ENCODE data around the gene P2RX3.
"Not testable (repeated sequence)": the region's sequence is repeated elsewhere in the genome, so short reads cannot be mapped to it uniquely, and the experiment has no call there.

The P2RX3 gene

GRCh38 chr11:57403003-57403801 is 65.0 kb downstream of the P2RX3 start:
- not testable (repeated sequence) for DNase-seq

GRCh38 chr11:57403802-57404147 is 65.6 kb downstream of the P2RX3 start:
- no peak for DNase-seq

- no peak for DNase-seq
Observed at GRCh38 chr11:57405271-57405860, 67.2 kb downstream of the P2RX3 start.

DNA sequence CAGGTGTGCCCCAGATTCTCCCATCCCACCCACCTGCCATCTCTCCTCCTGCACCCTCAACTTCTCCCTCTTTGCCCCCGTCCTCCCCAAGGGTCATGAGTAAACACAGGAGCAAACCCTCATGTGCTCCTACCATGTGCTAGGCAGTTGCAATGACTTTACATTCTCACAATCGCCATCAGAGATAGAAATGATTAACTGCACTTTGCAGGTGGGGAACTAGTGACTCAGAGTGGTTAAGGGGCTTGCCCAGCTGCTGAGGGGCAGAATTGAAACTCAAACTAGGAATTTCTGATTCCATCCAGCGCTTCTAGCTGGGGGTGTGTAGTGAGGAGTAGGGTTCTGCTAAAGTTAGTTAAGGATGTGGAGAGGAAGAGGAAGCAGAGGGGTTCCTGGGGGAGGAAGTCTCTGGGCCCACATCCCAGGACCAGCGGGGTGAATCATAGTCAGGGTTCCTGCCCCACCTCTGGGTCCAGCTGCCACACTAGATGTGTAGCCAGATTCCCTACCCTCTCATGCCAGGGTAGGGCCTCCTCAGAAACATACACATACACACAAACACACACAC is 68.3 kb downstream of the P2RX3 start:
- DNase-seq, result peak in 1 of 5 donors; percentile 11

GRCh38 chr11:57407010-57407920 is 69.1 kb downstream of the P2RX3 start:
- no peak for DNase-seq

- no peak for DNase-seq
Observed at GRCh38 chr11:57407941-57408475, 69.9 kb downstream of the P2RX3 start.

DNA sequence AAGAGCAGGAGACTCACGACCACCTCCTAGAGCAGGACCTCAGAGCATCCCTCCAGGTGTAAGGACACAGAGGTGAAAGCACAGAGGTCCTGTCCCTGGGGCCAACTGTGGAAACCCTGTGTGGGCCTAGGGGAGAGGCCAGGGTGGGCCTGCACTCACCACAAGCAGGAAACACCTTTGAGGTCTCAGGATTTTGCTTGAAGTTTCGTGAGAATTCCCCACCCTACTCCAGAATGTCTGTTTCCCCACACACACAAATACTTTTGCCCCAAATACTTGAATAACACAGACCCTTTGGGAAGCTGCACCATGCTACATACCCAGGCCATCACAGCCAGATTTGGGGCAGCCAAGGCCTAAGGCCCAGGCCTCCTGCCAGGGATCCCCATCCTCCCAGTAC is 70.6 kb downstream of the P2RX3 start:
- DNase-seq, result no peak

DNA sequence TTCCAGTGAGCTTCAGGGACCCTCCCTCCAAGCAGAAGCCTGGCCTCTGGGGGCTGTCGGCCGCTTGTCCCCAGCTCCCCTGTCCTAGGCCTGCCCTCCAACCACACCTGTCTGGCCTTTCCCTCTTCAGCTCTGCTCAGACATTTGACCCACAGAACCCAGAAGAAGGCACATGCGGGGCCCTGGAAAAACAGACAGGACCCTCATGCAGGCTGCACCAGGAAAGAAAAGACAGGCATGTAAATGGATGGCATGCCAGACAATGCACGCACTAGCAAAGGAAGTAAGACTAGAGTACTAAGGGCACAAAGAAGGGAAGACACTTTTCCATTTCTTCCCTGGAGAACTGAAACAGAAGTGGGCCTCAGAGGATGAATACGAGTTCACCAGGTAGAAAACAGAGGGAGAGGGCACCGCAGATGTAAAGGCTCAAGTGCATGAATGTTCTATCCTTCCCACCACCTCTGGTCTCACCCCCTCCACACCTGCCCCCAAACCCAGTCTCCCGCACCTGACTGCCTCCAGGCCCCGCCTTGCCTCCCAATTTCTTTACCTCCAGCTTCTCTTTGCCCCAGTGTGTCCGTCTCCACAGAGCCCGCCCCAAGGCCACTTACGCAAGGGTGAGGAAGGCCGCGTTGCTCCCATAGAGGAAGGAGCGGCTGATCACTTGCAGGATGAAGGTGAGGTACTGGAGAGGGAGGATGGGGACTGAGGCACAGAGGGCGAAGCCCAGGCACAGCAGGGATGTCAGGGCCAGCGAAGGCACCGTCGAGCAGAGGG is 71.4 kb downstream of the P2RX3 start:
- DNase-seq, result no peak

- no peak for DNase-seq
Observed at GRCh38 chr11:57410287-57410686, 72.1 kb downstream of the P2RX3 start.

DNA sequence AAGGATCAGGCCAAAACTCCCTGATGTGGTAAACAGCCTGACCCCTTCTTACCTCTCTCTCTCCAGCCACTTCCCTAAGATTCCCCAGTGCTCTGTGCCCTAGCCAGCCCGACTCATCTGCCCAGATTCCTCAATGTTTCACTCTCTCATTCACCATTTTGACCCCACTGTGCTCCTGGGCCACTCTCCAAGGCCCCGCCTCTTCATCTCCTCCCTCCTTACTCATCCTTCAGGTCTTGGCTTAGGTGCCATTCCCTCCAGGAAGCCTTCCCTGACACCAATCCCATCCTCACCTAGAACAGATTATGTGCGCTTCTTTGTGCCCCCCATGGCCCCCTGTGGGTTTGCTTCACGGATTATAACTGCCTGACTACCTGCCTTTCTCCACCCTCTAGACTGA is 75.5 kb downstream of the P2RX3 start:
- DNase-seq, result no peak

GRCh38 chr11:57414612-57415212 is 76.6 kb downstream of the P2RX3 start:
- no peak for DNase-seq

DNA sequence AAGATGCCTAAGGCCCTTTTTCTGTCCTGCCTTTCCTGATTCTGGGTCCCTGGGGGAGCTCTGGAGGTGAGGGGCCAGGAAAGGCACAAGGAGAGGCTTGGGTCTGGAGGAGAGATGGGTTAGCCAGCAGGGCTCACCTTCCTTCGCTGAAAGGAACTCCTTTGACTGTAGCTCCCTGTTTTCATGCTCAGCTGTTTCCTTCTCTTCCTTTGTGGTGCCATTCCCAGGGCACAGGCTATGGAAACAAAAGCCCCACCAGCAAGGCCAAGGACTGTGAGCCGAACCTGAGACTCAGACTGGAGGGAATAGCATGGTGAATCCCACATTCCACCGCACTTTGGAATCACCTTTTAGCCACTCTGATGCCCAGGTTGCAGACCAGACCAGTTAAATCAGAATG is 78.3 kb downstream of the P2RX3 start:
- DNase-seq, result no peak

DNA sequence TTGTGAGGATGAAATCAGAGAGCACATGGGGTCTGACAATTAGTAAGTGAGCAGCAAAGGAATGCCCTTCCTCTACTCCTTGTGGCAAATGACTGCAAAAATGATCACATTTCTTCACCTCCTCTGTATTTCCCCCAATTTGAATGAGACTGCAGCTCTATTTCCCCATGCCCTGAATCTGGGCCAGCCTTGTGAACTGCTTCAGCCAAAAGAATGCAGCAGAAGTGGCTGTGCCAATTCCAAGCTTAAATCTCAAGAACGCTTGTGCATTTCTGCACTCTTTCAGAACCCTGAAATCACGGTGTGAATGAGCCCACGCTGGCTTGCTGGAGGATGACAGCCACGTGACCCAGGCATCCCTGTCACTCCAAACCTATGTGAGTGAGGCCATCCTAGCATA is 78.9 kb downstream of the P2RX3 start:
- DNase-seq, result no peak

DNA sequence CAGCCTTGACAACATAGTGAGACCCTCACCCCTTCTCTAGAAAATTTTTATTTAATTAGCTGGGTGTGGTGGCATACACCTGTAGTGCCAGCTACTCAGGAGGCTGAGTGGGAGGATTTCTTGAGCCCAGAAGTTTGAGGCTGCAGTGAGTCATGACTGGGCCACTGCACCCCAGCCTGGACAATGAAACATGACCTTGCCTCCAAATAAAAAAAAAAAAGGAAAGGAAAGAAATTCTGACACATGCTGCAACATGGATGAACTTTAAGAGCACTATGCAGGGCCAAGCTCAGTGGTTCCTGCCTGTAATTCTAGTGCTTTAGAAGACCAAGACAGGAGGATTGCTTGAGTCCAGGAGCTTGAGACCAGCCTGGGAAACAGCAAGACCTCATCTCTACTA is 80.0 kb downstream of the P2RX3 start:
- no peak for DNase-seq

GRCh38 chr11:57419146-57419545 is 81.0 kb downstream of the P2RX3 start:
- DNase-seq, result no peak

DNA sequence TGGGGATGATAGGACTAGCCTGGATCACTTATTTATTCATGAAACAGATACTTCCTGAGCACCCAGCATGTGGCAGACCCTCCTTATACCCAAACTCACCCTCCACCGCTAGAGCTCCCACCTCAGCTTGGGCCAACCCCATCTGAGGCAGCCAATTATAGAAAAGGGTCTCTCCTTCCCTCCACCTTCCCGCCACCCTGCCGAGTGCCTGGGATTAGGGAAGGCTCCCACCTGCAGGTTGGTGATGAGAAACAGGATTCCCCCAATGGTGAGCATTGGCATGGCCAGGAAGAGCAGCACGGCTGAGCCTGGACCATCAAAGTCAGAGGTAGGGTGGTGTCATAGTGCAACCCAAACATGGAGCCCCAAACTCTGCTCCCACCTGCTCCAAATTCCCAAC is 82.9 kb downstream of the P2RX3 start:
- DNase-seq, result no peak

- no peak for DNase-seq
Observed at GRCh38 chr11:57421805-57422204, 83.7 kb downstream of the P2RX3 start.
